WTC11 (cell line): ENCODE data around the gene ATP2B3. TPM values are rescaled to one million over a fixed set of nuclear protein-coding genes. Genes with fewer than 3 reads are reported as not detected.

Experiments
- ATAC-seq: fragments of 200-7000 bp; cut with Tn5 transposase; 2 replicates; pipeline ENCODE4 v1.10.0; 2021; ENCODE audit warnings: mild to moderate bottlenecking, moderate library complexity
- CTCF ChIA-PET: fragments of 300-600 bp; sonication (Branson Sonifier 250); formaldehyde crosslinking; loops from one replicate; lab custom pipeline; 2021; ENCODE audit warnings: antibody characterized with exemption; lab: Charles Lee
- POLR2A ChIA-PET: fragments of 350-600 bp; sonication (Branson Sonifier 250); formaldehyde crosslinking; loops from one replicate; lab custom pipeline; 2021; ENCODE audit warnings: antibody characterized with exemption; lab: Charles Lee
- DNase-seq: peaks from one replicate; pipeline ENCODE4 v3.0.0; 2021; ENCODE audit warnings: low spot score
- H3K27ac Mint-ChIP-seq: 2 replicates; pipeline ENCODE4 v1.8.0; 2021; ENCODE audit warnings: mixed read lengths
- H3K27me3 Mint-ChIP-seq: 2 replicates; pipeline ENCODE4 v1.8.0; 2021; ENCODE audit warnings: low read depth, mild to moderate bottlenecking, moderate library complexity, mixed read lengths
- H3K36me3 Mint-ChIP-seq: 2 replicates; pipeline ENCODE4 v1.8.0; 2021; ENCODE audit warnings: mixed read lengths
- H3K4me1 Mint-ChIP-seq: 2 replicates; pipeline ENCODE4 v1.8.0; 2022; ENCODE audit warnings: mixed read lengths
- H3K4me3 Mint-ChIP-seq: 2 replicates; pipeline ENCODE4 v1.8.0; 2021; ENCODE audit warnings: mild to moderate bottlenecking, moderate library complexity, mixed read lengths
- H3K9me3 Mint-ChIP-seq: 2 replicates; pipeline ENCODE4 v1.8.0; 2021; ENCODE audit warnings: mixed read lengths
- ARID4B ChIP-seq: sonication (generic); formaldehyde crosslinking; IDR thresholded peaks from 2 replicates; pipeline ENCODE4 v1.8.0; 2023; ENCODE audit warnings: missing genetic modification reagents, mild to moderate bottlenecking, borderline replicate concordance
- ATF3 ChIP-seq: sonication (generic); formaldehyde crosslinking; conservative IDR thresholded peaks from 2 replicates; pipeline ENCODE4 v1.8.1; 2022; ENCODE audit warnings: mild to moderate bottlenecking, missing genetic modification reagents
- CDX4 ChIP-seq: fragments of 250-450 bp; sonication (Bioruptor Pico); IDR thresholded peaks from 2 replicates; pipeline ENCODE4 v1.9.0; 2021; ENCODE audit warnings: moderate library complexity, mild to moderate bottlenecking, inconsistent platforms, borderline replicate concordance
- CTCF ChIP-seq: fragments of 200-600 bp; IDR thresholded peaks from 2 replicates; pipeline ENCODE4 v1.8.0; 2022; ENCODE audit warnings: antibody characterized with exemption
- ELF4 ChIP-seq: sonication (generic); formaldehyde crosslinking; IDR thresholded peaks from 2 replicates; pipeline ENCODE4 v1.8.1; 2022; ENCODE audit warnings: low read depth, mild to moderate bottlenecking, moderate library complexity, missing genetic modification reagents
- EMX1 ChIP-seq: fragments of 250-450 bp; sonication (Bioruptor Pico); IDR thresholded peaks from 2 replicates; pipeline ENCODE4 v1.8.0; 2021; ENCODE audit warnings: mild to moderate bottlenecking
- FOXJ3 ChIP-seq: sonication (generic); formaldehyde crosslinking; IDR thresholded peaks from 2 replicates; pipeline ENCODE4 v1.9.0; 2021; ENCODE audit warnings: missing genetic modification reagents, mild to moderate bottlenecking, borderline replicate concordance
- JUN ChIP-seq: sonication (generic); formaldehyde crosslinking; IDR thresholded peaks from 2 replicates; pipeline ENCODE4 v1.8.0; 2023; ENCODE audit warnings: mild to moderate bottlenecking, missing genetic modification reagents
- RORB ChIP-seq: fragments of 250-450 bp; sonication (Bioruptor Pico); IDR thresholded peaks from 2 replicates; pipeline ENCODE4 v1.9.0; 2021; ENCODE audit warnings: mild to moderate bottlenecking
- ZNF317 ChIP-seq: sonication (generic); formaldehyde crosslinking; IDR thresholded peaks from 2 replicates; pipeline ENCODE4 v1.8.1; 2023; ENCODE audit warnings: low read depth, mild to moderate bottlenecking, moderate library complexity, missing genetic modification reagents, borderline replicate concordance
- ZNF423 ChIP-seq: fragments of 250-450 bp; sonication (Bioruptor Pico); IDR thresholded peaks from 2 replicates; pipeline ENCODE4 v2.1.2; 2022; ENCODE audit warnings: mild to moderate bottlenecking, moderate library complexity
- ZNF425 ChIP-seq: fragments of 250-450 bp; sonication (Bioruptor Pico); conservative IDR thresholded peaks from 2 replicates; pipeline ENCODE4 v1.9.0; 2021; ENCODE audit warnings: mild to moderate bottlenecking
- total RNA-seq: library from RNA; stranded (reverse); gene quantifications from 3 replicates; pipeline ENCODE4 v1.2.3, GENCODE V29; 2021
- TF ChIP-seq, protein P1 (sequence below): sonication (generic); formaldehyde crosslinking; IDR thresholded peaks from 2 replicates; pipeline ENCODE4 v1.8.0; 2022; ENCODE audit warnings: missing genetic modification reagents
- TF ChIP-seq, protein P2 (sequence below): fragments of 250-450 bp; sonication (Bioruptor Pico); IDR thresholded peaks from 2 replicates; pipeline ENCODE4 v1.8.0; 2021; ENCODE audit warnings: mild to moderate bottlenecking
- TF ChIP-seq, protein P3 (sequence below): sonication (generic); formaldehyde crosslinking; IDR thresholded peaks from 2 replicates; pipeline ENCODE4 v1.8.0; 2022; ENCODE audit warnings: mild to moderate bottlenecking, missing genetic modification reagents
- TF ChIP-seq, protein P4 (sequence below): sonication (generic); formaldehyde crosslinking; IDR thresholded peaks from 2 replicates; pipeline ENCODE4 v1.8.1; 2023; ENCODE audit warnings: mild to moderate bottlenecking, missing genetic modification reagents

Gene ATP2B3
- total RNA-seq, 1 experiment from 2014 or later, result 0.28 TPM

- TF ChIP-seq, protein P1, sequence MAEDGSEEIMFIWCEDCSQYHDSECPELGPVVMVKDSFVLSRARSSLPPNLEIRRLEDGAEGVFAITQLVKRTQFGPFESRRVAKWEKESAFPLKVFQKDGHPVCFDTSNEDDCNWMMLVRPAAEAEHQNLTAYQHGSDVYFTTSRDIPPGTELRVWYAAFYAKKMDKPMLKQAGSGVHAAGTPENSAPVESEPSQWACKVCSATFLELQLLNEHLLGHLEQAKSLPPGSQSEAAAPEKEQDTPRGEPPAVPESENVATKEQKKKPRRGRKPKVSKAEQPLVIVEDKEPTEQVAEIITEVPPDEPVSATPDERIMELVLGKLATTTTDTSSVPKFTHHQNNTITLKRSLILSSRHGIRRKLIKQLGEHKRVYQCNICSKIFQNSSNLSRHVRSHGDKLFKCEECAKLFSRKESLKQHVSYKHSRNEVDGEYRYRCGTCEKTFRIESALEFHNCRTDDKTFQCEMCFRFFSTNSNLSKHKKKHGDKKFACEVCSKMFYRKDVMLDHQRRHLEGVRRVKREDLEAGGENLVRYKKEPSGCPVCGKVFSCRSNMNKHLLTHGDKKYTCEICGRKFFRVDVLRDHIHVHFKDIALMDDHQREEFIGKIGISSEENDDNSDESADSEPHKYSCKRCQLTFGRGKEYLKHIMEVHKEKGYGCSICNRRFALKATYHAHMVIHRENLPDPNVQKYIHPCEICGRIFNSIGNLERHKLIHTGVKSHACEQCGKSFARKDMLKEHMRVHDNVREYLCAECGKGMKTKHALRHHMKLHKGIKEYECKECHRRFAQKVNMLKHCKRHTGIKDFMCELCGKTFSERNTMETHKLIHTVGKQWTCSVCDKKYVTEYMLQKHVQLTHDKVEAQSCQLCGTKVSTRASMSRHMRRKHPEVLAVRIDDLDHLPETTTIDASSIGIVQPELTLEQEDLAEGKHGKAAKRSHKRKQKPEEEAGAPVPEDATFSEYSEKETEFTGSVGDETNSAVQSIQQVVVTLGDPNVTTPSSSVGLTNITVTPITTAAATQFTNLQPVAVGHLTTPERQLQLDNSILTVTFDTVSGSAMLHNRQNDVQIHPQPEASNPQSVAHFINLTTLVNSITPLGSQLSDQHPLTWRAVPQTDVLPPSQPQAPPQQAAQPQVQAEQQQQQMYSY (CRISPR knock-in tag), result no peak
- no peak for TF ChIP-seq ZNF423 (CRISPR knock-in tag)
- TF ChIP-seq, all 79 proteins: peak for 0
These were observed 22.5 kb downstream of the ATP2B3 start (continued) for GRCh38 chrX:153539979-153540358.

DNA sequence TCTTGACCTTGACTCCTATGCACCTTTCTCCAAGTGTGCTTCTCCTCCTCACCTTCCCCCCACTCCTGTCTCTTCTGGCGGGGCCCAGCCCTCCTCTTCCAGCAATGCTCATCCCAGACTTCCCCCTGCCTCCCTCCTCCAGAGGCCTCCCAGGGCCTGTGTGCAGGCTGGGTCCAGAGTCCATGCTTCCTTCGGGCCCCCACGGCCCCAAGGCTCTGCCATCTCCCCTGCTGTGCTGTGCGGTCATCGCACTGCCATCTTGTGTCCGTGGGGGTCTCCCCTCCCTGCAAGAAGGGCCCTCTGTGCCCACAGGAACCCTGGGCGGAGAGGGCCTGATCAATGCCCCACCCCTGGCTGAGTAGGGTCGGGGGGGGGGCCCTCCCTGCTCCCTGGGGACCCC lies 27.3 kb downstream of the ATP2B3 start:
- ChIA-PET POLR2A (interaction anchor here (0.6 kb wide), 1 partner anchor 113 kb away, joined by 5 read pairs; no protein-coding TSS in a partner anchor), CTCF (interaction anchor here (1.6 kb wide), 1 partner anchor 84 kb away, joined by 5 read pairs; no protein-coding TSS in a partner anchor)
- H3K27ac Mint-ChIP-seq, result no peak overlapping the region
- TF ChIP-seq, protein P2, sequence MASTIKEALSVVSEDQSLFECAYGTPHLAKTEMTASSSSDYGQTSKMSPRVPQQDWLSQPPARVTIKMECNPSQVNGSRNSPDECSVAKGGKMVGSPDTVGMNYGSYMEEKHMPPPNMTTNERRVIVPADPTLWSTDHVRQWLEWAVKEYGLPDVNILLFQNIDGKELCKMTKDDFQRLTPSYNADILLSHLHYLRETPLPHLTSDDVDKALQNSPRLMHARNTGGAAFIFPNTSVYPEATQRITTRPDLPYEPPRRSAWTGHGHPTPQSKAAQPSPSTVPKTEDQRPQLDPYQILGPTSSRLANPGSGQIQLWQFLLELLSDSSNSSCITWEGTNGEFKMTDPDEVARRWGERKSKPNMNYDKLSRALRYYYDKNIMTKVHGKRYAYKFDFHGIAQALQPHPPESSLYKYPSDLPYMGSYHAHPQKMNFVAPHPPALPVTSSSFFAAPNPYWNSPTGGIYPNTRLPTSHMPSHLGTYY (CRISPR knock-in tag), result no peak
- TF ChIP-seq EMX1 (no peak), ELF4 (CRISPR knock-in tag) (no peak), FOXJ3 (no peak), CTCF (no peak)
- H3K4me1 Mint-ChIP-seq, result no peaks in the 10 kb centered on the region
- no peak for ATAC-seq
- no peak for DNase-seq
- no peaks in the 10 kb centered on the region for H3K27me3 Mint-ChIP-seq
- H3K4me3 Mint-ChIP-seq, result no peak overlapping the region
- H3K9me3 Mint-ChIP-seq, result no peaks in the 10 kb centered on the region
- no peaks in the 10 kb centered on the region for H3K36me3 Mint-ChIP-seq

DNA sequence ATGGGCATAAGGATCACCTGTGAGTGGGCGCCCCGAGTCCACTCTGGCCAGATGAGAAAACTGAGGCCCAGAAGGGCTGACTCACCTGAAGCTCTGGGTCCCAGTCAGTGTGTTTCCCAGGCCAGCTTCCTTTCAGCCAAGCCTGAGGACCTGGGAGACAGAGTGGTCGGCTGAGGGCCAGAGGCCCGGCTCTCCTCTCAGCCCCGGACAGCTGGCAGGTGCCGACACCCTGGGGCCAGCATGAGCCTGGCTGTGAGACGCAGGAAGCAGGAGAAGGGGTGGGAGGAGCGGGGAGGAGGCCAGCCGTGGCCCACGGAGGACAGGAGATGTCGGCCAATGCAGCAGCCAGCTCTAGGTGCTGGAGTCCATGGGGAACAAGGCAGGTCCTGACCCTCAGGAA lies 28.9 kb downstream of the ATP2B3 start:
- Mint-ChIP-seq H3K4me1 (no peaks in the 10 kb centered on the region), H3K27me3 (no peaks in the 10 kb centered on the region), H3K4me3 (no peak overlapping the region), H3K36me3 (no peaks in the 10 kb centered on the region), H3K9me3 (no peaks in the 10 kb centered on the region), H3K27ac (no peak overlapping the region)
- ATAC-seq (no peak), DNase-seq (no peak)
- ChIA-PET CTCF (interaction anchor here (0.7 to 4.2 kb wide), 4 partner anchors 8 to 122 kb away, joined by 4 to 35 read pairs (median 5); no protein-coding TSS in a partner anchor), POLR2A (no interaction called here)
- TF ChIP-seq ZNF425 (CRISPR knock-in tag) (no peak), ATF3 (CRISPR knock-in tag) (no peak), ARID4B (CRISPR knock-in tag) (no peak), JUN (no peak), ZNF317 (no peak), RORB (no peak), CDX4 (CRISPR knock-in tag) (no peak)
- TF ChIP-seq, protein P3, sequence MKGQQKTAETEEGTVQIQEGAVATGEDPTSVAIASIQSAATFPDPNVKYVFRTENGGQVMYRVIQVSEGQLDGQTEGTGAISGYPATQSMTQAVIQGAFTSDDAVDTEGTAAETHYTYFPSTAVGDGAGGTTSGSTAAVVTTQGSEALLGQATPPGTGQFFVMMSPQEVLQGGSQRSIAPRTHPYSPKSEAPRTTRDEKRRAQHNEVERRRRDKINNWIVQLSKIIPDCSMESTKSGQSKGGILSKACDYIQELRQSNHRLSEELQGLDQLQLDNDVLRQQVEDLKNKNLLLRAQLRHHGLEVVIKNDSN (CRISPR knock-in tag), result no peak
- TF ChIP-seq, protein P4, sequence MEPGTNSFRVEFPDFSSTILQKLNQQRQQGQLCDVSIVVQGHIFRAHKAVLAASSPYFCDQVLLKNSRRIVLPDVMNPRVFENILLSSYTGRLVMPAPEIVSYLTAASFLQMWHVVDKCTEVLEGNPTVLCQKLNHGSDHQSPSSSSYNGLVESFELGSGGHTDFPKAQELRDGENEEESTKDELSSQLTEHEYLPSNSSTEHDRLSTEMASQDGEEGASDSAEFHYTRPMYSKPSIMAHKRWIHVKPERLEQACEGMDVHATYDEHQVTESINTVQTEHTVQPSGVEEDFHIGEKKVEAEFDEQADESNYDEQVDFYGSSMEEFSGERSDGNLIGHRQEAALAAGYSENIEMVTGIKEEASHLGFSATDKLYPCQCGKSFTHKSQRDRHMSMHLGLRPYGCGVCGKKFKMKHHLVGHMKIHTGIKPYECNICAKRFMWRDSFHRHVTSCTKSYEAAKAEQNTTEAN (CRISPR knock-in tag), result no peak
